ENCODE measurements around the gene NKX1-1.

- TF ChIP-seq, protein P1, sequence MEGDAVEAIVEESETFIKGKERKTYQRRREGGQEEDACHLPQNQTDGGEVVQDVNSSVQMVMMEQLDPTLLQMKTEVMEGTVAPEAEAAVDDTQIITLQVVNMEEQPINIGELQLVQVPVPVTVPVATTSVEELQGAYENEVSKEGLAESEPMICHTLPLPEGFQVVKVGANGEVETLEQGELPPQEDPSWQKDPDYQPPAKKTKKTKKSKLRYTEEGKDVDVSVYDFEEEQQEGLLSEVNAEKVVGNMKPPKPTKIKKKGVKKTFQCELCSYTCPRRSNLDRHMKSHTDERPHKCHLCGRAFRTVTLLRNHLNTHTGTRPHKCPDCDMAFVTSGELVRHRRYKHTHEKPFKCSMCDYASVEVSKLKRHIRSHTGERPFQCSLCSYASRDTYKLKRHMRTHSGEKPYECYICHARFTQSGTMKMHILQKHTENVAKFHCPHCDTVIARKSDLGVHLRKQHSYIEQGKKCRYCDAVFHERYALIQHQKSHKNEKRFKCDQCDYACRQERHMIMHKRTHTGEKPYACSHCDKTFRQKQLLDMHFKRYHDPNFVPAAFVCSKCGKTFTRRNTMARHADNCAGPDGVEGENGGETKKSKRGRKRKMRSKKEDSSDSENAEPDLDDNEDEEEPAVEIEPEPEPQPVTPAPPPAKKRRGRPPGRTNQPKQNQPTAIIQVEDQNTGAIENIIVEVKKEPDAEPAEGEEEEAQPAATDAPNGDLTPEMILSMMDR (IDR thresholded peaks at IDR 0.05): no peak
- TF ChIP-seq POLR2A (IDR thresholded peaks at IDR 0.05): no peak
These were observed 12.4 kb upstream of the NKX1-1 start for GRCh38 chr4:1418494-1419285.

Data from testis (tissue), 2 donors.